SK-N-MC (cell line): ENCODE results near the gene IL10RB.

Experiments
- DNase-seq: peaks from one replicate; pipeline ENCODE4 v3.0.0-alpha.2; 2011; ENCODE audit warnings: low read depth, low spot score
- H3K27ac ChIP-seq: fragments of 200-600 bp; sonication (generic); 2 replicates; pipeline ENCODE4 v1.5.1; 2016; ENCODE audit warnings: mixed run types
- H3K36me3 ChIP-seq: fragments of 200-600 bp; sonication (generic); 2 replicates; pipeline ENCODE4 v1.6.1; 2017; ENCODE audit warnings: antibody characterized with exemption, low read length, mixed read lengths; ENCODE audit not compliant: insufficient read depth
- H3K4me3 ChIP-seq: fragments of 200-600 bp; sonication (generic); 2 replicates; pipeline ENCODE4 v1.5.1; 2016
- H3K9ac ChIP-seq: fragments of 200-600 bp; sonication (generic); 2 replicates; pipeline ENCODE4 v1.8.0; 2017; ENCODE audit warnings: mixed run types, mixed read lengths; ENCODE audit not compliant: insufficient read length
- H3K9me3 ChIP-seq: fragments of 200-600 bp; sonication (generic); 2 replicates; pipeline ENCODE4 v1.6.1; 2017; ENCODE audit warnings: low read depth, mild to moderate bottlenecking, antibody characterized with exemption, low read length, moderate library complexity, mixed read lengths
- EZH2 ChIP-seq: fragments of 200-600 bp; sonication (generic); IDR thresholded peaks from one replicate; pipeline ENCODE4 v1.6.1; 2017; ENCODE audit warnings: antibody characterized with exemption
- FOXP2 ChIP-seq: optimal IDR thresholded peaks from 2 replicates; pipeline ENCODE3; 2011; ENCODE audit warnings: mild to moderate bottlenecking, moderate library complexity; ENCODE audit not compliant: insufficient read depth; ENCODE audit errors: extremely low read length, control extremely low read depth
- POLR2AphosphoS5 ChIP-seq: IDR thresholded peaks from 2 replicates; pipeline ENCODE4 v1.6.1; 2012; ENCODE audit warnings: mild to moderate bottlenecking, low read depth, low read length, borderline replicate concordance

Gene IL10RB

DNA sequence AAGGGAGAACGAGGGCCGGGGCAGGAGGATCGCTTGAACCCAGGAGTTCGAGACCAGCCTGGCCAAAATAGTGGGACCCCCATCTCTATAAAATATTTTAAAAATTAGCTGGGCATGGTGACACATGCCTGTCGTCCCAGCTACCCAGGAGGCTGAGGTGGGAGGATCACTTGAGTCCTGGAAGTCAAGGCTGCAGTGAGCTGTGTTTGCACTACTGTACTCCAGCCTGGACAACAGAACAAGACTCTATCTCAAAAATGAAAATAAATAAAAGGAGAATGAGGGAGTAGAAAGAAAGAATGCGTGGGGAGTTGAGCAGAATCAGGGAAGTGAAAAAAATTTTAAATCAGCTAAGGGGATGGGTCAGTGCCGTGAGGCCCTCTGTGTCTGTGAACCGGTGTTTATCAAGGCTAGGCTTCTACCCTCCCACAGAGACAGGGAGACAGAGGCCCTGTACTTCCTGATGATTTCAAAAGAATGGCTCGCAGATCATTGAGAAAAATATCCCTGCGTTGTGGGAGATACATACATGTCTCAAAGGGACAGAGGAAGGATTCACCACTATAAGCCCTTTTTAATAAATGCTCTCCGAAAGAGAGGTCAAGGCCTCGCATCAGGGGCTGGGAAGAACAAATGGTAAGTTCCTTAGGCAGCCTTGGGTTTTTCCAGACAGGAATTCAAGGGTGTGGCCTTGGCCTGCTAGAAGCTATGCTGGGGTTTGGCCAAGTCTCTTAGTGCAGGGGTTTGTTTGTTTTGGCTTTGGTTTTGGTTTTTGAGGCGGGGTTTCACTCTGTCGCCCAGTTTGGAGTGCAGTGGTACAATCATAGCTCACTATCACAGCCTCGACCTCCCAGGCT, 20.7 kb downstream of the IL10RB start:
- TF ChIP-seq FOXP2 (no peak), POLR2AphosphoS5 (no peak), EZH2 (no peak)
- no peak overlapping the region for H3K27ac ChIP-seq
- DNase-seq, result no peak
- H3K4me3 ChIP-seq, result no peak overlapping the region
- no peak overlapping the region for H3K9ac ChIP-seq
- H3K36me3 ChIP-seq, result no peaks in the 10 kb centered on the region
- no peaks in the 10 kb centered on the region for H3K9me3 ChIP-seq

DNA sequence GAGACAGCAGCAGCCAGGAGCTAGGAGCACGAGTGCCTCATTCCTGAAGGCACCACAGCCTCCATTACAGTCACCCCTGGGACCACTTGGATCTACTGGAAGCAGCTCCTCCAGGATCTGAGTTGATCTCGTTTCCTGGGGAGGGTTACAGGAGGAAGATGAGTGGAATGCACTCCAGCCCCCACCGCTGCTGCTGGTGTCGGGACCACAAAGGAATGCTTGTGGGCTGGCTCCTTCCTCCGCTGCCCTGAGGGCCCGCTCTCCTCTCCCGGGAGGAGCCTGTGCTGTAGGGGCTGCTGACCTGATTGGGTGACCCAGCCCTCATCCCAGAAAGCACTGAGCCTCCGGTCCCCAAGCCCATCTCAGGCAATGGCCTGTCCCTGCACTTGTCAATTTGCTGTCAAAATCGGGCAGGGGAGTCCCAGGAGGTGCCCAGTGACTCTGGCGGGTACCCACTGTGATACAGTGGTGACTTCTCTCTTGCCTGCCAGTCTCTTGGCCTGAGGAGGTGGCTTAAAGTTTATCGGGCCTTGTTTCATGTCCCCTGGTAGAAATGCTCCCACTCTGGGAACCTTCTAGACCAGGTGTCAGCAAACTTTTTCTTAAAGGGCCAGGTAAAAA, 23.1 kb downstream of the IL10RB start:
- Histone ChIP-seq H3K36me3 (no peaks in the 10 kb centered on the region), H3K9me3 (no peaks in the 10 kb centered on the region), H3K9ac (no peak overlapping the region), H3K27ac (no peak overlapping the region), H3K4me3 (no peak overlapping the region)
- no peak for TF ChIP-seq EZH2
- no peak for TF ChIP-seq POLR2AphosphoS5
- no peak for TF ChIP-seq FOXP2
- DNase-seq, result no peak

DNA sequence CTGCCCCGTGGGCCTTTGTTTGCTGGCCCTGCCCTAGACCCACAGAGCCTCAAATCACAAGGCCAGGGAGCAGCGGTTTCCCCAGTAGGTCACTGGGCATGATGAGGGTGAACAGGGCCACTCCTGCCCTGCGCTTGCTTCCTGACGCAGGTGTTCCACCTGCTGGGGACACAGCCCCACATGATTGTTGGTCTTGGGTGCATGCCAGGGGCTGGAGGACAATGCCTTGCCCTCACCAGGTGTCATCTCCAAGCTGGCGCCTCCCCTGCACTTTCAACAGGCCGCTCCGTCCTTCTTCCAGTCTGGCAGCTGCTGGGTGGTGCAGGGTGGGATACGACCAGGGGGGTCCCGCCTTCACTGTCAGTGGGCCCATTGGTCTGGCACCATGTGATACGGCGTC, 24.3 kb downstream of the IL10RB start:
- TF ChIP-seq POLR2AphosphoS5, result no peak
- no peak for TF ChIP-seq FOXP2
- TF ChIP-seq EZH2, result no peak
- no peak for DNase-seq
- no peak overlapping the region for H3K9ac ChIP-seq
- no peaks in the 10 kb centered on the region for H3K9me3 ChIP-seq
- H3K27ac ChIP-seq, result no peak overlapping the region
- no peaks in the 10 kb centered on the region for H3K36me3 ChIP-seq
- H3K4me3 ChIP-seq, result no peak overlapping the region

DNA sequence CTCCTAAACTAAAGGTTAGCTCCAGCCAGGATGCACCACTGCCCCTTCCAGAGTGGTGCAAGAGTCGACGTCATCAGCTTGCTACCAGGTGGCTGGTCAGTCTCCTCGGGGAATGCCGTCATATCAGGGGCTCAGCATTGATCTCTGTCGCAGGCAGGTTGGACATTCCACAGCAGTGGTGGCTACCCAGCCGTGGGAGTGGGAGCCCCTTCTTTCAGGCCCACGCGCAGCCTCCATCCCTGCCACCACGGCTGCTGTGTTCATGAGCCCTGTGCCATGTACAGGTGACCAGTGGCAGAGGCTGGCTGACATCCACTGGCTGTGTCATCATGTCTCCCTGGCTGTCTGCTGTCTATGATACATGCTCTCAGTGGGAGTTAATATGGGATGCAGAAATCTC, 25.5 kb downstream of the IL10RB start:
- no peak overlapping the region for H3K27ac ChIP-seq
- H3K36me3 ChIP-seq, result no peaks in the 10 kb centered on the region
- no peak overlapping the region for H3K9ac ChIP-seq
- no peak for DNase-seq
- no peaks in the 10 kb centered on the region for H3K9me3 ChIP-seq
- no peak overlapping the region for H3K4me3 ChIP-seq
- TF ChIP-seq EZH2 (no peak), POLR2AphosphoS5 (no peak), FOXP2 (no peak)

DNA sequence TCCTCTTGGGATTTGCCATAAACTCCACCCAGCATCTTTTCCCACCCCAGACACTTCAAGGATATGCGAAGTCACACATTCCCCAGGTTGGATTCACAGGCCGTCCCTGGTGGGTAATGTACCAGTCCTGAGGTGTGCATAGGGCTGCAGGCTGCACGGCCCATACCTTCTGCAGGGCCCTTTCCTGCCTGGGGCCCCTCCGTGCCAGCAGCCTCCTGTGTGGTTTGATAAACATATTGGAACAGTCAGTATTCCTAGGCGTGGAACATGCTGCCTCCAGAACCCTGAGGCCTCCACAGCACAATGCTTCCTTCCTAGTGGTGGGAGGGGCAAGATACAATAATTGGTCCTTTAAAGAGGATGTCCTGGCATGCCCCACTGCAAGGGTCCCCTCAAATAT, 26.6 kb downstream of the IL10RB start:
- Histone ChIP-seq H3K36me3 (no peaks in the 10 kb centered on the region), H3K9me3 (no peaks in the 10 kb centered on the region), H3K27ac (no peak overlapping the region), H3K9ac (no peak overlapping the region), H3K4me3 (no peak overlapping the region)
- no peak for DNase-seq
- no peak for TF ChIP-seq EZH2
- TF ChIP-seq FOXP2, result no peak
- no peak for TF ChIP-seq POLR2AphosphoS5

DNA sequence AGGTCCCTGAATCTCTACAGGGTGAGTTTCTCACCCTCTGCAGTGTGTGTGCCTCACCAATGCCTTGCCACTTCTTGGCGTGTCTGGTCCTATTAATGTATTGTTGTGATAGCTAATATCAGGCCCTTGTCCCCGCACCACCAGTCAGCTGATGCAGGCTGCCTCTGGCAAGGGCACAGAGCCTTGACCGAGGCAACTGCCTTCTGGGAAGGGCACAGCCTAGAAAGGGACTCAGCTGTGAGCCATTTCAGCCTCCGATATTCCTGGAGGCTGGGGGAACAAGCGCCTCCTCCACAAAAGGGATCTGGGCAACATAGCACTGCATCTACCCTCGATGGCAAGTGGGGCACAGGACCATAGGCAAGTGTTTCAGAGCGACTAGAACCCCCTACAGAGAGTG, 27.0 kb downstream of the IL10RB start:
- Histone ChIP-seq H3K27ac (no peak overlapping the region), H3K4me3 (no peak overlapping the region), H3K36me3 (no peaks in the 10 kb centered on the region), H3K9me3 (no peaks in the 10 kb centered on the region), H3K9ac (no peak overlapping the region)
- TF ChIP-seq FOXP2 (no peak), EZH2 (no peak), POLR2AphosphoS5 (no peak)
- DNase-seq, result no peak

DNA sequence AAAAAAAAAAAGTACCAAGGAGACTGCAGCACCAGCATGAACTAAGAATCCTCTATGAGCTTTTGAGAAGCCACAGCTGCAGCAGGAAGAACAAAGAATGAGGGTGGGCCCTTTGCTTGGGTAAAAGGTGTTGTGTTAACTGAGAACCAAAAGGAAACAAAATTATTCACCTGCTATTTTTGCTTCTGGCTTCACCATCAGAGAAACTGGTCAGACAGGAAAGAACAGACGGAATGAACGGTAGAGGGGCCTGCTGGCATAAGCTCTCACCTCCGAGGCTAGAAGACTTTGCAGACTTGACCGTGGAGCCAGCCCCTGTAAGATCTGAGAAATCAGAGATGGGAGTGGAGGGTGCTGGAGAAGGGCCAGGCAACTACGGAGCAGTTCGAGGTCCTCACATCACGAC, 27.6 kb downstream of the IL10RB start:
- Histone ChIP-seq H3K4me3 (no peak overlapping the region), H3K36me3 (no peaks in the 10 kb centered on the region), H3K9me3 (no peaks in the 10 kb centered on the region), H3K9ac (no peak overlapping the region), H3K27ac (no peak overlapping the region)
- TF ChIP-seq POLR2AphosphoS5 (no peak), EZH2 (no peak), FOXP2 (no peak)
- DNase-seq, result no peak

DNA sequence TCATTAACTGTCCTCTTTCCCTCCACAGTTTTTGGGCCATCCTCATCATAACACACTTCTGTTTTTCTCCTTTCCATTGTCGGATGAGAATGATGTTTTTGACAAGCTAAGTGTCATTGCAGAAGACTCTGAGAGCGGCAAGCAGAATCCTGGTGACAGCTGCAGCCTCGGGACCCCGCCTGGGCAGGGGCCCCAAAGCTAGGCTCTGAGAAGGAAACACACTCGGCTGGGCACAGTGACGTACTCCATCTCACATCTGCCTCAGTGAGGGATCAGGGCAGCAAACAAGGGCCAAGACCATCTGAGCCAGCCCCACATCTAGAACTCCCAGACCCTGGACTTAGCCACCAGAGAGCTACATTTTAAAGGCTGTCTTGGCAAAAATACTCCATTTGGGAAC, 30.0 kb downstream of the IL10RB start:
- H3K27ac ChIP-seq, result no peak overlapping the region
- H3K9me3 ChIP-seq, result no peaks in the 10 kb centered on the region
- H3K9ac ChIP-seq, result no peak overlapping the region
- no peaks in the 10 kb centered on the region for H3K36me3 ChIP-seq
- no peak for DNase-seq
- TF ChIP-seq EZH2 (no peak), FOXP2 (no peak), POLR2AphosphoS5 (no peak)
- no peak overlapping the region for H3K4me3 ChIP-seq
